MG63 (cell line): ENCODE measurements around the gene SCRN2. TPM values are rescaled to one million over a fixed set of nuclear protein-coding genes. Genes with fewer than 3 reads are reported as not detected.

Experiments used
- DNase-seq: peaks from one replicate; pipeline ENCODE4 v3.0.0-alpha.2; 2020
- H3K27me3 ChIP-seq: fragments of 250-450 bp; sonication (Bioruptor Pico); 2 replicates; pipeline ENCODE4 v1.5.1; 2020; ENCODE audit warnings: mild to moderate bottlenecking, moderate library complexity
- H3K36me3 ChIP-seq: fragments of 250-450 bp; sonication (Bioruptor Pico); 2 replicates; pipeline ENCODE4 v1.5.1; 2020; ENCODE audit warnings: mild to moderate bottlenecking, moderate library complexity
- H3K4me3 ChIP-seq: fragments of 250-450 bp; sonication (Bioruptor Pico); 2 replicates; pipeline ENCODE4 v1.5.1; 2020; ENCODE audit warnings: mild to moderate bottlenecking, moderate library complexity
- H3K9me3 ChIP-seq: fragments of 250-450 bp; sonication (Bioruptor Pico); 2 replicates; pipeline ENCODE4 v1.5.1; 2020; ENCODE audit warnings: mild to moderate bottlenecking, moderate library complexity
- total RNA-seq: library from RNA; depleted of rRNA; stranded (reverse); fragments of >200 nt; shearing (Covaris generic); gene quantifications from 2 replicates; pipeline ENCODE4 v1.2.3, GENCODE V29; 2014; ENCODE audit warnings: low replicate concordance

Gene SCRN2
- total RNA-seq, 1 experiment from 2014 or later = 45.0 TPM

DNA sequence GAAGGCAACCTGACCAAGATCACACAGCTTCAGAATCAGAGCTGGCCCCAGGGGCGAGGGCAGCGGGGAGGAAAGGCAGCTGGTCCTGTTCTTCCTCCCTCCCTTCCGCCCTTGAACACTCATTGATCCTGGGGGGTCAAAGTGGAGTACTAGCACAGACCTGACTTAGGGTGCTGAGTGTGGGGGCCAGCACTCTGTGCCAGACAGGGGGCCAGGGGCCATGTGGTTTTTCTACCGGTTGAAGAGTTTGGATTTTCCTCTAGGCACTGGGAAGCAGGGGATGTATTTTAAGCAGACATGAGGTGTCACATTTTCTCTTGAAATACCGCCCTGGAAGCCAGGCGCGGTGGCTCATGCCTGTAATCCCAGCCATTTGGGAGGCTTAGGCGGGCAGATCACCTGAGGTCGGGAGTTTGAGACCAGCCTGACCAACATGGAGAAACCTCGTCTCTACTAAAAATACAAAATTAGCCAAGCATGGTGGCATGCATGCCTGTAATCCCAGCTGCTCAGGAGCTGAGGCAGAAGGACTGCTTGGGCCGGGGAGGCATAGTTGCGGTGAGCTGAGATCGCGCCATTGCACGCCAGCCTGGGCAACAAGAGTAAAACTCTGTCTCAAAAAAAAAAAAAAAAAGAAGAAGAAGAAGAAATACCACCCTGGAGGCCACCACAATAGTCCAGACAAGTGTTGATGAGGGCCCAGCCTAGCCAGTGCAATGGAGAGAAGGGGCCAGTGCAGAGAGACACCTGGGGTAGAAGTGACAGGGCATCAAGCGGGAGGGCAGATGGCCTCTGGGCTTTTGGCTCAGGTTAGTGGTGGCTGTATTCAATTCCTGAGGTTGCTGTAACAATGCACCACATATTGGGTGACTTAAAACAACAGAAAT is 34.8 kb downstream of the SCRN2 start:
- DNase-seq = no peak

DNA sequence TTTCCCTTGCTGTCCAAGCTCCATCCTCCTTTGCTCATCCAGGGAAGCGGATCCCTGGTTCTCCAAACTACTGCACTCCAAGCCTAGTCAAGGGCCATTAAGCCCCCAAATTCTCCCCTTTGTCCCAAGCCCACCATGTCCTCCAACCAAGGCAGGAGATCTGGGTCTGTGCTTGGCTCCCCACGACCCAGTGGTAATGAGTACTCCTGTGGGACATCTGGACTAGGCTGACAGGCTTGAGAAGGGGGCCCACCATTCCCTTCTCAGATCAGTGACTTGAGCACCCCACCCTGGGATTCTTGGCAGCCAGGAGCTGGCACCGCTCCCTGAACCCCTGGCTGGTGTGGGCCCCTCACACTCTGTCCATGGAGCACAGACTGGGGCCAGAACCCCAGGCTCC is 36.6 kb downstream of the SCRN2 start:
- peaks cover 4% of the 10 kb centered on the region for H3K27me3 ChIP-seq
- H3K4me3 ChIP-seq = no peak overlapping the region
- no peak for DNase-seq
- no peaks in the 10 kb centered on the region for H3K9me3 ChIP-seq
- H3K36me3 ChIP-seq = peaks cover 21% of the 10 kb centered on the region

More for the DNA sequence above, 34.8 kb downstream of the SCRN2 start:
- H3K27me3 ChIP-seq = peaks cover 2% of the 10 kb centered on the region; the same call in 1 of the 2 replicates
- H3K9me3 ChIP-seq = no peaks in the 10 kb centered on the region
- peaks cover 28% of the 10 kb centered on the region for H3K36me3 ChIP-seq
- no peak overlapping the region for H3K4me3 ChIP-seq

DNA sequence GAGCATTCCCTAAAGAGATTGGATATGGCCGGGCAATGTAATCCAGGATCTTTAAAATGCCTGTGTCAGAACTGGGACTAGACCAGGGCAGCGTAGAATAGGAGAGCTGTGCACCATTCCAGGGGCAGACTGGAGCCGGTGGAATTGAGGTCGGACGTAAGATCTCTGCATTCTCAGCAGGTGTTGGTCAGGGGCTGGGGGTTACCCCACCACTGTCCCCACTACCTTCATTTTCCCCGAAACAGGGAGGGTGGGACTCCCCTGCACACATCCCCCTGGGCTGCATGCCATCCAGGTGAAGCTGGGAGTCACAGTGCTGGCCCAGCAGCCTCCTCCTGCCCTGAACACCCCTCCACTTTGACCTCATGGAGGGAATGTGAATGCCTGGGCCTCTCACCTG is 37.3 kb downstream of the SCRN2 start:
- H3K9me3 ChIP-seq = no peaks in the 10 kb centered on the region
- H3K36me3 ChIP-seq = peaks cover 14% of the 10 kb centered on the region
- H3K4me3 ChIP-seq = no peak overlapping the region
- no peak for DNase-seq
- peaks cover 7% of the 10 kb centered on the region for H3K27me3 ChIP-seq

DNA sequence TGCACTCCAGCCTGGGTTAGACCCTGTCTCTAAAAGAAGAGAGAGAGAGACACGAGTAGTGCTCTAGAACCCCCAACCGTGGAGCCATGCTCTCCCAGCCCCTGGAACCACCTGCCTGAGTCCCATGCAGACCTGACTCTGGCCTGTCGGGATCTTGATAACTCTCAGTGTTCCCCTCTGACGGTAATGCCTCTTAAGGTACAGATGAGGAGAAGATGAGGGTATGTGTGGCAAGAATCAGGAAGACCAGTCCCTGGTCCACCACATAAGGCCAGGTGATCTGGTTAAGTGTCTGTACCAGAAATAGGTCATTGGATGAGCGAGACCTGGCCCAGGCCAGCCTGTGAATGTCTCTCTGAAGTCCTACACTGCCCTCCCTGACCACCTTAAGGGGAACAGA is 37.9 kb downstream of the SCRN2 start:
- Histone ChIP-seq H3K9me3 (no peaks in the 10 kb centered on the region), H3K4me3 (no peak overlapping the region), H3K27me3 (peaks cover 7% of the 10 kb centered on the region), H3K36me3 (peaks cover 9% of the 10 kb centered on the region)
- no peak for DNase-seq

DNA sequence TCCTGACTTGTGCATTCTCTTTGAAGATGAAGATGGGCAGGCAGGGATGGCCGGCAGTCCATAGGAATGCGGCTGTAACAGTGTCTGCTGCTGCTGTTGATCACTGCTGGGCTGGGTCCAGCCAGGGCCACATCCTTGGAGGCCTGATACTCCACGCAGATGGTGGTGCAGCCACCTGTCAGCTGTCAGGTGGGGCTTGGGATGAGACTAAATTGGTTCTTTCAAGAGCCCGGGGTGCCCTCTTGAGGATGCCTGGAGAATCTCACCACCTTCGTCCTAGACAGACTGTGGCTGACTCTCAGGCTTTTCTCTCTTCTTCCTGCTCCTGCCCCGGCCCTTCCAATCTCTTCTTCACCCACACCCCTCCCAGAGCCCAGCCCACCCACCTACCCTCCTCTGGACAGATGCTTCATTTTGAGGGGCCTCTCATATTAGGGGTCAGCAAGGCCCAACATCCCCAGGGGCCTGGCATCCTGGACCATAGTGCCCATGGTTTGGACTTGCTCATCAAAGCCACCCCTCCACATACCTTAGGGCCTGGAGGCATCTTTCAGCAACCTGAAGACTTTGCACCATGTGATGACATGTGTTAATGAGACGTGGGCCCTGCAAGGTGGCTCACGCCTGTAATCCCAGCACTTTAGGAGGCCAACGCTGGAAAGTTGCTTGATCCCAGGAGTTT is 38.6 kb downstream of the SCRN2 start:
- H3K36me3 ChIP-seq = peaks cover 8% of the 10 kb centered on the region
- no peaks in the 10 kb centered on the region for H3K9me3 ChIP-seq
- H3K27me3 ChIP-seq = peaks cover 10% of the 10 kb centered on the region
- no peak overlapping the region for H3K4me3 ChIP-seq
- DNase-seq = peak; percentile 32

DNA sequence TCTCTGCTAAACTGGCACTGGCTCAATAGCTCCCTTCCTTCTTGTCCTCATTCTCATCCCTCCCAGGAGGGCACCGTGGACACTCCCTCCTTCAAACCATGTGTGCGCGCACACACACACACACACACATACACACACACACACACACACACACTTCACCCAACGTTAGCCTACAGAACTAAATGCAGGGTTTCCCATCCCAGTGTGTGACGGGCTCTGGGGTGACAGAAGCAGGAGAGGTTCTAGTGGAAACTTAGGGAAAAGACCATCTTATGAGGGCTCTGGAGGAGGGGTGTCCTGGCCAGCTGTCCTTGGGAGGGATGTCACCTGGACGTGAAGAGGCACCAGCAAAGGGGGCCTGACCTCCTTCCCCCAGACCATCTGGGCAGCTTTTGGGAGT is 39.2 kb downstream of the SCRN2 start:
- no peak overlapping the region for H3K4me3 ChIP-seq
- H3K9me3 ChIP-seq = no peaks in the 10 kb centered on the region

DNA sequence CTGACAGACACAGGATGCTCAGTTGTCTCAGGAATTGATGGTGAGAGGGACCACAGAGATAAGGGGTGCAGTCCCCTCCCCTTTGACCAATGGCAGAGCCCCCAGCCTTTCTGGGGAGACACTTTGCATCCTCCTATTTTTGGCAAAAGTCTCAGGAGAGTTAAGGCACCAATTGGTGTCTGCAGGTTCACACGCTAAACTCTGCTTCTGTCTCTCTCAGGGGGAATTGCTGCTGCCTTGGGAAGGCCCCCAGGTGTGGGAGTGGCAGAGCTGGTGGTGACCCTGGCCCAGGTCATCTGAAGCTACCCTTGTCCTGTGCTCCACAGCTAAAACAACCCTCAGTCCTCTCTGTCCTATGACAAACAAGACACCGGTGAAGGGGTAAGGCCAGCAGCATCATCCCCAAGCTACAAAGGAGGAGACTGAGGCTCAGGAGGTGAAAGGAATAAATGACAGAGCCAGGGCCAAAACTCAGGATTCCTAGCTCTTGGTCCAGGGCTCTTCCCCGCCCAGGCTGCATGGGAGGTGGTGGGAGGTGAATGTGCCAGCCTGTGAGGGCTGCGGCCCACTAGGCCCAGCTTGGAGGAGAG is 39.8 kb downstream of the SCRN2 start:
- DNase-seq = no peak
- no peaks in the 10 kb centered on the region for H3K9me3 ChIP-seq
- no peaks in the 10 kb centered on the region for H3K36me3 ChIP-seq
- peaks cover 20% of the 10 kb centered on the region for H3K27me3 ChIP-seq
- no peak overlapping the region for H3K4me3 ChIP-seq

More for the DNA sequence above, 39.2 kb downstream of the SCRN2 start:
- peaks cover 16% of the 10 kb centered on the region for H3K27me3 ChIP-seq
- H3K36me3 ChIP-seq = peaks cover 2% of the 10 kb centered on the region; the same call in 1 of the 2 replicates
- no peak for DNase-seq

DNA sequence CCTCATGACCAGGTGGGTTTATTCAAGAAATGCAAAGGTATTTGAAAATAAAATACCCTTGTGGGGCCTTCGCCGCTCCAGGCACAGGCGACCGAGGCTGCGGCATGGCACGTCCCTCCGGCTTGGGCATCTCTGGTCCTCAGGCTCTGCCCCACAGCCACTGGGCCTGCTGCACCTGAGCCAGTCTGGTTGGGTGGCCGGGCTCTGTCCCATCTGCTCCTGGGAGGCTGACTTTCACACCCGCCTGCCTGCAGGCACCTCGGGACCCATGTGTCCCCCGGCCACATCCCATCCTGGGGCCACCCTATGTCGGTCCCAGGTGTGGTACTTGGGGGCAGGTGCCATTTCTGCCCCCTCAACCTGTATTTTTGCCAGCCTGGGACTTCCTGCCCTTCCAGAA is 40.4 kb downstream of the SCRN2 start:
- no peak for DNase-seq
- no peaks in the 10 kb centered on the region for H3K9me3 ChIP-seq
- no peaks in the 10 kb centered on the region for H3K36me3 ChIP-seq
- no peak overlapping the region for H3K4me3 ChIP-seq
- peaks cover 26% of the 10 kb centered on the region for H3K27me3 ChIP-seq

DNA sequence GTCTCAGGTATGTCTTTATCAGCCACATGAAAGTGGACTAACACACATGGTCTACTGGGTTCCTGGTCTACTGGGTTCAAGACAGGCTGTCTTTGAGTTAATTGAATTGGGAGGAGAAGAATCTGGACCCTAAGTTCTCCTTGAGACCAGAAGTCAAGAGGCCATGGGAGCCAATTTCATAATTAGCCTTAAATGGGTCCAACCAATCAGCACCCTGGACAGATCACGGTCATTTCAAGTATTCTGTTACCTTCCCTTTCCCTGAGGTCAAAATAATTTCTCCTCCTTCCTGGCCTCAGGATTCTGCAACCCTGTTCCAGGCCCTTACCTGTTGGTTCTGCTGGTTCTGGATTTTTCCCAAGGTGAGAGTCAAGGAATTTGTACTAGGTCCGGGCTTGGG is 43.3 kb downstream of the SCRN2 start:
- Histone ChIP-seq H3K27me3 (peaks cover 53% of the 10 kb centered on the region), H3K36me3 (no peaks in the 10 kb centered on the region), H3K9me3 (no peaks in the 10 kb centered on the region), H3K4me3 (no peak overlapping the region)
- DNase-seq = no peak

DNA sequence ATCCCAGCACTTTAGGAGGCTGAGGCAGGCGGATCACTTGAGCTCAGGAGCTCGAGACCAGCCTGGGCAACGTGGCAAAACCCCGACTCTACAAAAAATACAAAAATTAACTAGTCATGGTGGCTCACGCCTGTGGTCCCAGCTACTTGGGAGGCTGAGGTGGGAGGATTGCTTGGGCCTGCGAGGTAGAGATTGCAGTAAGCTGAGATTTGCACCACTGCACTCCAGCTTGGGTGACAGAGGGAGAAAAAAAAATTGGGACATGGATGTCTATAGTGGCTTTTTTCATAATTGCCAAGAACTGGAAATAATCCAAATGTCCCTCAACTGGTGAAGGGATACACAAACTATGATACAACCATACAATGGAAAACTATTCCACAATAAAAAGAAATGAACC is 48.1 kb downstream of the SCRN2 start:
- no peak for DNase-seq
- peaks cover 95% of the 10 kb centered on the region for H3K27me3 ChIP-seq
- no peaks in the 10 kb centered on the region for H3K9me3 ChIP-seq
- H3K4me3 ChIP-seq = no peak overlapping the region
- no peaks in the 10 kb centered on the region for H3K36me3 ChIP-seq

DNA sequence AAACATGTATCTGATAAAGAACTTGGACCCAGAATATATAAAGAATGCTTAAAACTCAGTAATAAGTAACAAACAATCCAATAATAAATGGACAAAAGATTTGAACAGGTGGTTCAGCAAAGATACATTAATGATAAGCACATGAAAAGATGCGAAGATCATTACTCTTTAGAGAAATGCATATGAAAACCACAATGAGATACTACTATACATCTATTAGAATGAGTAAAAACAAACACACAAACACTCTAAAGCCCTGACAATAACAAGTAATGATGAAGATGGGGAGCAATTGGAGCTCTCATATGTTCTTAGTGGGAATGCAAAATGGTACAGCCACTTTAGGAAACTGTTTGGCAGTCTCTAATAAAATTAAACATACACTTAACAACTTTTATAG is 48.6 kb downstream of the SCRN2 start:
- no peaks in the 10 kb centered on the region for H3K9me3 ChIP-seq
- H3K4me3 ChIP-seq = no peak overlapping the region
- H3K36me3 ChIP-seq = no peaks in the 10 kb centered on the region
- DNase-seq = no peak
- peaks cover 96% of the 10 kb centered on the region for H3K27me3 ChIP-seq

DNA sequence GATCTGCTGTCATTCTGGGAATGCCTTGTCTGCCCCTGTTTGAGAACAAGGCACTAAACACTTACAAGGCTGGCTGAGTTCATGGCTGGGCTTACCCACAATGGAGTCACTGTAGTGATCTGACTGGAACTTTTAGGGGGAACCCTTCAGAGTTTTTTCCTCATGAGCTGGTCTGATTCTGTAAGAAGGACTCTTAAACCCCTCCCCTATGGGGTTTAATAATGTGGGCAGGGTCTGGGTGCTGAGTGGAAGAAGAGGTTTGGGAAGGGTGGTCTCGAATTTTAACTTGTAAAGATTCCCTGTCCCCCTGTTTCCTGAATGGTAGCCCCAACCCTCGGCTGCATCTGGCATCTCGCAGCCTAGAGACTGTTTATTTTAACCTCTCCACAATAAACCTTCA is 50.0 kb downstream of the SCRN2 start:
- no peaks in the 10 kb centered on the region for H3K9me3 ChIP-seq
- no peak overlapping the region for H3K4me3 ChIP-seq
- H3K27me3 ChIP-seq = peaks cover 89% of the 10 kb centered on the region
- DNase-seq = no peak
- H3K36me3 ChIP-seq = no peaks in the 10 kb centered on the region

DNA sequence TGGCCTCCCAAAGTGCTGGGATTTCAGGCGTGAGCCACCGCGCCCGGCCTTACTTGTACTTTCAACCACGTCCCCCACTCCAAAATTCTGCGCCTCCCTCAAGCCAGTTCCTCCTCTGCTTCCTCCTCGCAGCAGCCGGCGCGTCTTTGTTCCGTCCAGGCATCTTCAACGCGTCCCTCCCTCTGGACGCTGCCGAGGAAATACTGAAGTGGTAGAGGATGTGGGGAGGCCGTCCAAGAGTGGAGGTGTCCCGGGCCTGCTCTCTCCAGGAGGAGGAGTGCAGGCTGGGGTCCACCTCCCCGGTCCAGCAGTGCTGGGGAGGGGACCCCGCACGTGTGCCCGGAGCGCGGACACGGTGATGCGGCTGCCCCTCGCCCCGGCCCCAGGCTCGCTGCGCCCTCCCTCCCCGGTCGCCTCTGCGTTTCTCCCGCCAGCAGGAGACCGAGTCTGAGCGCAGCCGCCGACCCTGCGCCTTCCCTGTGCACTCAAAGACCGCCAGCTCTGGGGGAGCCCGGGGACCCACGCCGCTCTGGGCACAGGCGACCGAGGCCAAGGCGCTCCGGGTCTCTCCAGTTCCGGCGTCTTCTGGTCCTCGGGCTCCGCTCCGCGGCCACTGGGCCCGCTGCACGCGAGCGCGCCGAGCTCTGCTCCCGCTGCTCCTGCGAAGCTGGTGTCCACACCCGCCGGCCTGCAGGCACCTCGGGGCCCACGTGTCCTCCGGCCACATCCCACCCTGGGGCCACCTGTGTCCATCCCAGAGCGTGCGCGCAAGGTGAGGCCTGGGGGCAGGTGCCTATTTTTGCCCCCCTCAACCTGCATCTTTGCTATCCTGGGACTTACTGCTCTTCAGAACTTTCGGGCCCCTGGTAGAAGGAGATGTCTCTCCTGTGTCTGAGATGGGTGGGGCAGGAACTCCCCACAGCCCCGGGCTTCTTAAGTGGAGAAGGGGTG is 51.2 kb downstream of the SCRN2 start:
- H3K27me3 ChIP-seq = peaks cover 80% of the 10 kb centered on the region
- H3K9me3 ChIP-seq = no peaks in the 10 kb centered on the region
- peak; percentile 51 for DNase-seq

More for the DNA sequence above, 51.2 kb downstream of the SCRN2 start:
- H3K36me3 ChIP-seq = no peaks in the 10 kb centered on the region
- peak overlapping the region; percentile 10; the same call in 1 of the 2 replicates for H3K4me3 ChIP-seq
